HG03159 (cell line): ENCODE results near the gene BRD9.
"Not testable (repeated sequence)": the region's sequence is repeated elsewhere in the genome, so short reads cannot be mapped to it uniquely, and the experiment has no call there.

Source experiments
- ATAC-seq: cut with Tn5 transposase; IDR thresholded peaks from one replicate; pipeline ENCODE4 v1.9.1; 2021; ENCODE audit warnings: mild to moderate bottlenecking, moderate library complexity; ENCODE audit not compliant: unreplicated experiment

Gene BRD9

GRCh38 chr5:846602-847091, 46.0 kb downstream of the BRD9 start:
- ATAC-seq: not testable (repeated sequence)

DNA sequence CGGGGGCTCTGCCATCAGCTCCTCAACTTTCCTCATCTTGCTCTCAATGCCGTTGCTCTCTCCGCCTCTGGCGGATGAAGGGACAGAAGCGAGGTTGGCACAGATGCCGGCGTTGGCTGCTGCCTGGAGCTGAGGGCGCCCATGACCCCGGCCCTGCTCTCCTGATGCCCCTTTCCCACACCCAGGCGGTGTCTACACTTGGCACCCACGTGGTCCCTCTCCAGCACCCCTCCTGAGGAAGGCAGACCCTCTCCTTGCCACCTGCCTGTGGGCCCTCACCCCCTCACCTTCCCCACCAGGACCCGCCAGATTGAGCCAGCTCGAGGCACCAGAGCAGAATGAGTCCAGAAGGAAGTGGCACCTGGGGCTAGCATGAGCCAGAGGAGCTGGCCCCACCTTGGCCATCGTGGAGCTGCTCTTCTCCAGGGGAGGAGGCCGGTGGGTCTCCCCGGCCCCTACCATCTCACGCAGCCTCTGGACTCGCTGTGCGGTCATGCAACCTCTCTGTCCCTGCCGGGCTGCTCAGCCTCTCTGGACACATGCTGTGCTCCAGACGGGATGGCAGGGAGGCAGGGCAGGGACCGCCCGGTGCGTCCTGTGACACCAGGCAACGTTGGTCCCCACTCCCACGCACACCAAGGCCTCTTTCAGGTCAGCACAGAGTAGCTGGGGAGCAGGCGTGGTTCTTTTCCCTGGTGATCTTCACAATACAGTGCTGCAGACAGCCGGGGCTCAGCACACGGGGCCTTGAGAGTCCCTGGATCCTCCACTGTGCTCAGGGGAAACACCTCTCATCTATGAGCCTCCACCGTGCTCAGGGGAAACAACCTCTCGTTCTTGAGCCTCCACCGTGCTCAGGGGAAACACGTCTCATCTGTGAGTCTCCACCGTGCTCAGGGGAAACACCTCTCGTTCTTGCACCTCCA, 46.7 kb downstream of the BRD9 start:
- ATAC-seq: not testable (repeated sequence)

- not testable (repeated sequence) for ATAC-seq
Observed at GRCh38 chr5:845031-845675, 47.4 kb downstream of the BRD9 start.

- ATAC-seq: not testable (repeated sequence)
Observed at GRCh38 chr5:844426-844825, 48.2 kb downstream of the BRD9 start.

DNA sequence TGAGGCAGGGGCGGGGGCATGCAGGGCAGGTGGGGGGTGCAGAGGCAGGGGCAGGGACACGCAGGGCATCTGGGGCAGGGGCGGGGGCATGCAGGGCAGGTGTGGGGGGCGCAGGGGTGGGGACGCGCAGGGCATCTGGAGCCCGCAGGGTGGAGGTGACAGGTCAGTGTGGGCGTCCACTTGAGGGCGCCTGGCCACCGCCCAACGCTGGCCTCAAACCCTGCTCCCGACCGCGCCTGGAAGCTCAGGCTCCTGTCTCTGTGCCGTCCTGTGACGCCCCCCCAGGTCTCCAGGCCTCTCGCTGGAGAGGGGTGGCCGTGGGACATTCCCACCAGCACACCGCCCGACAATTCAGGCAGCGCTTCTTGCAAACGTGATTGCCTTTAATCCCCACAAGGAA, 48.7 kb downstream of the BRD9 start:
- ATAC-seq: not testable (repeated sequence)

DNA sequence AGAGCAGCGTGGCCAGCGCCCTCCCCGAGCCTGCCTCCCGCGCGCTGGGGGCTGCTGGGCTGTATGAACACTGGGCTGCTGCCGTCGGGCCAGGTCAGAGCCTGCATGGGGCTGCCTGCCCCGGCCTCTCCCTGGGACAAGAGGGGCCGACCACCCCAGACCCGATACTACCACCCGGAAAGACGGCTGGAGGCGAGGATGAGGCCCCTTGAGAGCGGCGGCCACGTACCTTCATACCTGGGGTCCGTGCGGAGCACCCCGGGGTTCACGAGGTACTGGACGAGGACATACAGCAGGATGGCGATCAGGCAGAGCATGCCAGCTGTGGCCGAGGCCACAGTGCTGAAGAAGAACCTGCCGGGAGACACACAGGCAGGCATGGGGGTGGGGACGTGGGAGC, 49.2 kb downstream of the BRD9 start:
- ATAC-seq: not testable (repeated sequence)

- ATAC-seq: not testable (repeated sequence)
Observed at GRCh38 chr5:842402-843221, 50.0 kb downstream of the BRD9 start.

- ATAC-seq: not testable (repeated sequence)
Observed at GRCh38 chr5:841531-842401, 50.8 kb downstream of the BRD9 start.

DNA sequence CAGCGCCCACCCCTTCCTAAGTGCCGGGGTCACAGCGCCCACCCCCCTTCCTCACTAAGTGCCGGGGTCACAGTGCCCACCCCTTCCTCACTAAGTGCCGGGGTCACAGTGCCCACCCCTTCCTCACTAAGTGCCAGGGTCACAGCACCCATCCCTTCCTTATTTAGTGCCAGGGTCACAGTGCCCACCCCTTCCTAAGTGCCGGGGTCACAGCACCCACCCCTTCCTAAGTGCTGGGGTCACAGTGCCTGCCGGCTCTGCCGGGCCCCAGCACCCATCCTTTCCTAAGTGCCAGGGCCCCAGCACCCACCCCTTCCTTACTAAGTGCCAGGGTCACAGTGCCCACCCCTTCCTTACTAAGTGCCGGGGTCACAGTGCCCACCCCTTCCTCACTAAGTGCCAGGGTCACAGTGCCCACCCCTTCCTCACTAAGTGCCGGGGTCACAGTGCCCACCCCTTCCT, 51.6 kb downstream of the BRD9 start:
- ATAC-seq: not testable (repeated sequence)

DNA sequence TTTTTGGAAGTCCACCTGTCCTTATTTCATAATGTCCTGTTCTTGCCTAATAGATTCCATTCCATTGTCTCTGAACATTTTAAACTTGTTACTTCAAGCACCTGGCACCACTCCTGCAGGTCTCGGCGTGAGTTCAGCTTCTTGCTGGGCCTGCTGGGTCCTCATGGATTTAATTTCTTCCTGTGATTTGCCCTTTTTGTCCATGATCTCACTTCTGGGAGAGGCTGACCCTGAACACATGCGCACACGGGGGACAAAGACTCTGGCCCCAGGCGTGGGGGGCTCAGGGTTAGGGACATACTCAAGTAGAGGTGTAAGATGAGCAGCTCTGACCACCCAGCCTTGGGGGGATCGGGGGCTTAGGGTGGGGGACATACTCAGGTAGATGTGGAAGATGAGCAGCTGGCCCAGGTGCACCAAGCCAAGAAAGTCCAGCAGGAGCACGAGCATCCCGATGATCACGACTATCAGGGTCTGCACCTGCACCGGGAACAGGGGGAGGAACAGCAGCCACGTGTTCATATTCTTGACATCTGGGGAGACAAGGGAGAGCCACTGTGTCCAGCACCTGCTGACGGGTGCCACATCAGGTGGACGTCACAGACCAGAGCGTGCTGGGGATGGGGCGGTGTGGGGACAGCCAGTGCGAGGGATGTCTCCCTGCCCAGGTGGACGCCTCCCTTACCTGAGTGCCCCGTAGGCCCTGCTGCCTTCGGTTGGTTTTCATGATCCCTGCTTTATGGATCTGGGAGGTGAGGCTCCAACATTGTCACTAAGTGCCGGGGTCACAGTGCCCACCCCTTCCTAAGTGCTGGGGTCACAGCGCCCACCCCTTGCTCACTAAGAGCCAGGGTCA, 52.3 kb downstream of the BRD9 start:
- ATAC-seq: not testable (repeated sequence)

DNA sequence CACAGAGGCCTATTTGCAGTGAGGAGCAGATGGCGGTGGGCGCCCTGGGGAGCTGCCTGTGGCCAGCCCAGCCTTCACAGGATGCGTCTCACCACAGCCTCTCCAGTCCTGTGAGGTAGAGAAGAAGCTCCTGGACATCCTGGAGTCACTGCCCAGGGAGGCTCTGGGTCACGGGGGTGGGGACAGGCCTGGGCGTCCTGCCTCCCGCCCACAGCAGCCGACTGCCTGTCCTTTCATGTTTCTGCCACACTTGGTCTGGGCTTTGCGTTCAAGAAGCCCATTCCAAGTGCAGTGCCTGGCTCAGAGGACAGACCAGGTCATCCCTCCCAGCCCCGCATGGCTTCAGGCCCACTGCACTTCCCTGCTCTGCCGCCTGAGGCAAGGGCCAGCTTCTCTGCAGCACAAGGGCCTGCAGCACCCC, 54.2 kb downstream of the BRD9 start:
- ATAC-seq: not testable (repeated sequence)

GRCh38 chr5:837621-838121, 54.9 kb downstream of the BRD9 start:
- ATAC-seq: not testable (repeated sequence)

GRCh38 chr5:835933-836612, 56.5 kb downstream of the BRD9 start:
- ATAC-seq: not testable (repeated sequence)

- ATAC-seq: not testable (repeated sequence)
Observed at GRCh38 chr5:834013-834412, 58.6 kb downstream of the BRD9 start.

- ATAC-seq: not testable (repeated sequence)
Observed at GRCh38 chr5:828194-828593, 64.4 kb downstream of the BRD9 start.

- ATAC-seq: not testable (repeated sequence)
Observed at GRCh38 chr5:825544-825943, 67.1 kb downstream of the BRD9 start.

- no peak for ATAC-seq
Observed at GRCh38 chr5:821504-821903, 71.1 kb downstream of the BRD9 start.

DNA sequence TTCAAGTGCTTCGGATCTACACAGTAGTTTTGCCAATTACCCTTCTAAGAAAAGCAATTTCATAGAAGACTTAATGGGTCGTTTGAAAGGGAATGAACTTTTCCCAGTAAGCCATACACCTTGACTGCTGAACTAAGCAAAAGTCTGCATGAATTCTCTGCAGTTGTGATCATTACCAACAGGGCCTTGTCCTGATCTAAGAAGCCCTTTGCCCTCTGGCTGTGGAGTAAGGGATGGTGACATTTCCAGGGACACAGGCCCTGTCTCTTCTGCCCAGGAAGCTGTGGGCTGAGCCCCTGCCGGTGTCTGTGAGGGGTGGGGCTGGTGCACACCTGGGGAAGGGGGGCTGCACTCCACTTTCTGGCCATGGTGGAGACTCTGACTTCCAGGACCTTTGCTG, 72.4 kb downstream of the BRD9 start:
- ATAC-seq: no peak
